ENCODE results near the gene GLI1.
"Not testable (repeated sequence)": the region's sequence is repeated elsewhere in the genome, so short reads cannot be mapped to it uniquely, and the experiment has no call there.

The GLI1 gene

DNA sequence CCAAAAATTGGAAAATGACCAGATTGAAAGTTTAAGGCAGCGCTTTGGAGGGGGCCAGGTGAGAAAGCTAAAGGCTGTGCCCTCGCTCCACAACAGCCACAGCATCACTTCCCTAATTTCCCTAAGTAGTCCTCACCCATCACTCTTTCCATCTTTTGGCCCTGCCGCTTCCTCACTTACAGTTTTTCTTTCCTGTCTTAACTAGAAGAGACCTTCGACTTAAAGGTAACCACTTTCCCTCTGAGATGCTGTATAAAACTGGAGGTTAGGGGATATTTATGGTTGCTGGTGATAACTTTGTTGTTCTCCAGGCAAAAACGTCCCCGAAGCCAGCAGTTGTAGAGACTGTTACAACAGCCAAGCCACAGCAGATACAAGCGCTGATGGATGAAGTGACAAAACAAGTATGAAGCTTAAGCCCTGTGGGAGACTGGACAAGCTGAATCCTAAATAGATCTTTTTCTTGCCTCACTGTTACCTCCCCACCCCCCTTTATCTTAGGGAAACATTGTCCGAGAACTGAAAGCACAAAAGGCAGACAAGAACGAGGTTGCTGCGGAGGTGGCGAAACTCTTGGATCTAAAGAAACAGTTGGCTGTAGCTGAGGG is 56.5 kb downstream of the GLI1 start:
- Histone ChIP-seq H3K27me3 (ENCODE audit: insufficient read depth, poor library complexity, severe bottlenecking) (no peaks in the 10 kb centered on the region), H3K27ac (replicated peaks) (no peak overlapping the region), H3K4me3 (replicated peaks; ENCODE audit: insufficient read depth, low read length) (no peak overlapping the region)
- peak; percentile 22; the same call in 1 of the 2 replicates for TF ChIP-seq SPI1 (IDR thresholded peaks at IDR 0.05; ENCODE audit: borderline replicate concordance, low read depth)
- TF ChIP-seq, protein P1, sequence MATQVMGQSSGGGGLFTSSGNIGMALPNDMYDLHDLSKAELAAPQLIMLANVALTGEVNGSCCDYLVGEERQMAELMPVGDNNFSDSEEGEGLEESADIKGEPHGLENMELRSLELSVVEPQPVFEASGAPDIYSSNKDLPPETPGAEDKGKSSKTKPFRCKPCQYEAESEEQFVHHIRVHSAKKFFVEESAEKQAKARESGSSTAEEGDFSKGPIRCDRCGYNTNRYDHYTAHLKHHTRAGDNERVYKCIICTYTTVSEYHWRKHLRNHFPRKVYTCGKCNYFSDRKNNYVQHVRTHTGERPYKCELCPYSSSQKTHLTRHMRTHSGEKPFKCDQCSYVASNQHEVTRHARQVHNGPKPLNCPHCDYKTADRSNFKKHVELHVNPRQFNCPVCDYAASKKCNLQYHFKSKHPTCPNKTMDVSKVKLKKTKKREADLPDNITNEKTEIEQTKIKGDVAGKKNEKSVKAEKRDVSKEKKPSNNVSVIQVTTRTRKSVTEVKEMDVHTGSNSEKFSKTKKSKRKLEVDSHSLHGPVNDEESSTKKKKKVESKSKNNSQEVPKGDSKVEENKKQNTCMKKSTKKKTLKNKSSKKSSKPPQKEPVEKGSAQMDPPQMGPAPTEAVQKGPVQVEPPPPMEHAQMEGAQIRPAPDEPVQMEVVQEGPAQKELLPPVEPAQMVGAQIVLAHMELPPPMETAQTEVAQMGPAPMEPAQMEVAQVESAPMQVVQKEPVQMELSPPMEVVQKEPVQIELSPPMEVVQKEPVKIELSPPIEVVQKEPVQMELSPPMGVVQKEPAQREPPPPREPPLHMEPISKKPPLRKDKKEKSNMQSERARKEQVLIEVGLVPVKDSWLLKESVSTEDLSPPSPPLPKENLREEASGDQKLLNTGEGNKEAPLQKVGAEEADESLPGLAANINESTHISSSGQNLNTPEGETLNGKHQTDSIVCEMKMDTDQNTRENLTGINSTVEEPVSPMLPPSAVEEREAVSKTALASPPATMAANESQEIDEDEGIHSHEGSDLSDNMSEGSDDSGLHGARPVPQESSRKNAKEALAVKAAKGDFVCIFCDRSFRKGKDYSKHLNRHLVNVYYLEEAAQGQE (IDR thresholded peaks at IDR 0.05; ENCODE audit: insufficient replicate concordance, low read depth), result no peak
- TF ChIP-seq CTCF (IDR thresholded peaks at IDR 0.05; ENCODE audit: insufficient read depth, low read length), result no peak
- peak; percentile 17; the same call in 1 of the 2 replicates for TF ChIP-seq POLR2AphosphoS5 (IDR thresholded peaks at IDR 0.05; ENCODE audit: low read depth)
- no peak for DNase-seq (ENCODE audit: low read depth in 1 of 2, low spot score in 1 of 2)

DNA sequence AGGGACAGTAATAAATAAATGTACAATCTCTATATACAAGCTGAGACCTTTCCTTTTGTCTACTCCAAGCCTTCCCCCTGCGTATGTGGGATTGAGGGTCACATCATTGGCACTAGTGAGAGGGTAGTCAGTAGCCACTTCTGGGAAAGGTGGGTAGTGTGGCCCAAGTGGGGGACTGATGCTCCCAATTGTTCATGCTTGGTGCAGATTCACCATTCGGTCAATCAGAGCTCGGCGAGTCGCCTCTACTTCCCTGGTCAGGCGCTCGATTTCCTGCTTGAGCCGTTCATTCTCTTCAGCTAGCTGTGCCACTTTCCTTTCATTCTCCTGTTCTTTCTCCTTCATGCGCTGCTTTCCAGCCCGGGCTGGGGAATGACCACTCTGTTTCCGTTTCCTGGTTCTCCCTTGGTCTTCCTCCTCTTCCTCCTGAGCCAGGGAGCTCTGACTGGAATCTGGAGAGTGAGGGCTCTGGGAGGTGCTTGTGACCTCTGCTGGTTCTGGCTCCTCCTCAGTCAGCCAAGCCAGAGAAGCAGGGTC is 57.1 kb downstream of the GLI1 start:
- no peak overlapping the region for H3K27ac ChIP-seq (replicated peaks)
- no peaks in the 10 kb centered on the region for H3K27me3 ChIP-seq (ENCODE audit: insufficient read depth, poor library complexity, severe bottlenecking)
- no peak for DNase-seq (ENCODE audit: low read depth in 1 of 2, low spot score in 1 of 2)
- TF ChIP-seq POLR2AphosphoS5 (IDR thresholded peaks at IDR 0.05; ENCODE audit: low read depth) (no peak; the same call in 1 of the 2 replicates), GABPA (IDR thresholded peaks at IDR 0.05; ENCODE audit: low read depth) (no peak)
- TF ChIP-seq, protein P1 (IDR thresholded peaks at IDR 0.05; ENCODE audit: insufficient replicate concordance, low read depth), result no peak
- H3K4me3 ChIP-seq (replicated peaks; ENCODE audit: insufficient read depth, low read length), result no peak overlapping the region

- TF ChIP-seq, protein P1 (IDR thresholded peaks at IDR 0.05; ENCODE audit: insufficient replicate concordance, low read depth), result no peak
- TF ChIP-seq SPI1 (IDR thresholded peaks at IDR 0.05; ENCODE audit: borderline replicate concordance, low read depth) (no peak), POLR2AphosphoS5 (IDR thresholded peaks at IDR 0.05; ENCODE audit: low read depth) (no peak), CTCF (IDR thresholded peaks at IDR 0.05; ENCODE audit: insufficient read depth, low read length) (no peak), GABPA (IDR thresholded peaks at IDR 0.05; ENCODE audit: low read depth) (no peak)
- H3K27me3 ChIP-seq (ENCODE audit: insufficient read depth, poor library complexity, severe bottlenecking), result no peaks in the 10 kb centered on the region
- DNase-seq (ENCODE audit: low read depth in 1 of 2, low spot score in 1 of 2), result no peak
- no peak overlapping the region for H3K4me3 ChIP-seq (replicated peaks; ENCODE audit: insufficient read depth, low read length)
- no peak overlapping the region for H3K27ac ChIP-seq (replicated peaks)
Measured at GRCh38 chr12:57517187-57517586, 57.6 kb downstream of the GLI1 start.

GRCh38 chr12:57517718-57518117 is 58.1 kb downstream of the GLI1 start:
- not testable (repeated sequence) for H3K4me3 ChIP-seq (replicated peaks; ENCODE audit: insufficient read depth, low read length); DNase-seq (ENCODE audit: low read depth in 1 of 2, low spot score in 1 of 2); H3K27me3 ChIP-seq (ENCODE audit: insufficient read depth, poor library complexity, severe bottlenecking); H3K27ac ChIP-seq (replicated peaks)
